Right renal pelvis (tissue), 4 donors: Measurements from ENCODE around the gene GHR. TPM values are rescaled to one million over a fixed set of nuclear protein-coding genes. Genes with fewer than 3 reads are reported as not detected.
"Not testable (repeated sequence)": the region's sequence is repeated elsewhere in the genome, so short reads cannot be mapped to it uniquely, and the experiment has no call there.

Experiments
- DNase-seq, 4 donors: peaks; one replicate each; pipeline ENCODE4 v3.0.0-alpha.2; 2013; ENCODE audit warnings: low read depth in 4 of 4, low spot score in 3 of 4, missing footprints in 1 of 4
- polyA plus RNA-seq, 4 donors: library from polyadenylated mRNA; unstranded; fragments of 120-200 nt; gene quantifications; one replicate each; pipeline ENCODE4 v1.2.1, GENCODE V29; 2013; ENCODE audit not compliant: insufficient read length in 4 of 4

Gene GHR
- polyA plus RNA-seq, 4 donors = 18.9 to 25.7 (median 22.3) TPM

GRCh38 chr5:42561656-42562055 is 138.4 kb downstream of the GHR start:
- DNase-seq = no peak

DNA sequence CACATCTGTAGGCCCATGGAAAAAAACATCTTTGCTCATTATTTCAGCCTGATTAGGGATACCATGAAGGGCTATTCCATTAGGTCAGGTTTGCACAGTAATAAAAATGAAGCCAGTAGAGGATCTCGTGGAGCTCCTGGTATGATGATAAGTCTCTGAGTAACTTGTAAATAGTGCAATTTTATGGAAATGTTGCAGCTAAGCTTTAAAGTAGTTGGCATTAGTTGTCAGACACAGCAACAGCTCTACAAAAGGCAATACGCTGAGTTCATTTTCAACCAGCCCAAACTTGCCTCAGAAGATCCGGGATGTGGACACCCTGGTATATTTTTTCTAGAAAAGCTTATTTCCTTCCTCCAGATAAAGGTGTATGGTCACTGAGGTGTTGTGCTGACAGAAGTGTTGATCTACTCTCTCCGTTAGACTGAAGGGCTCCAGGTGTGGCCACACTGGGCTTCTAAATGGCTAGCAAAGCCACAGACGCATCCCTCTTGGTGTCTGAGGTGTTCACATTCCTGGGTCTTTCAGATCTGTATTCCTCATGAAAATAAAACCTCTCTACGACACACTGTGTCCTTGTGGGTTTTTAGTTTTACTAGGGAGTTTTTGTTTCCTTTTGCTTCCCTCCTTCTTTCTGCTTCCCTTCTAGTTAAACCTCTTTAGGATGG is 141.6 kb downstream of the GHR start:
- no peak for DNase-seq

- DNase-seq = no peak
Observed at GRCh38 chr5:42566652-42567295, 143.5 kb downstream of the GHR start.

DNA sequence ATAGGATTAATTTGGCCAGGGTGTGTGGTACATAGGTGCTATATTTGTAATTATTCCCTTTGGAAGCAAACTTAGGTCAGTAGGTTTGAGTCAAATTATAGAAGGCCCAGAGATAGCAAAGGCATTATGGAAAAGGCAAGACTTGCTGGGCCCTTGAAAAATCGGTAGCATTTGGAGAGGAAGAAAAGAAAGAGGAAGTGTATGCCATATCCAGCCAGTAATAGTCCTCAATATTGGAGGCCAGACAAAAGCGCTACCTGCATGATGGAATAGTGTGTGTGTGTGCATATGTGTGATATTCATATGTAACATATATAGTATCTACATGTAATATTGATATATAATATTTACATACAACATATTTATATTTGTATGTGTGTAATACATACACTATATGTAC is 146.1 kb downstream of the GHR start:
- no peak for DNase-seq

DNA sequence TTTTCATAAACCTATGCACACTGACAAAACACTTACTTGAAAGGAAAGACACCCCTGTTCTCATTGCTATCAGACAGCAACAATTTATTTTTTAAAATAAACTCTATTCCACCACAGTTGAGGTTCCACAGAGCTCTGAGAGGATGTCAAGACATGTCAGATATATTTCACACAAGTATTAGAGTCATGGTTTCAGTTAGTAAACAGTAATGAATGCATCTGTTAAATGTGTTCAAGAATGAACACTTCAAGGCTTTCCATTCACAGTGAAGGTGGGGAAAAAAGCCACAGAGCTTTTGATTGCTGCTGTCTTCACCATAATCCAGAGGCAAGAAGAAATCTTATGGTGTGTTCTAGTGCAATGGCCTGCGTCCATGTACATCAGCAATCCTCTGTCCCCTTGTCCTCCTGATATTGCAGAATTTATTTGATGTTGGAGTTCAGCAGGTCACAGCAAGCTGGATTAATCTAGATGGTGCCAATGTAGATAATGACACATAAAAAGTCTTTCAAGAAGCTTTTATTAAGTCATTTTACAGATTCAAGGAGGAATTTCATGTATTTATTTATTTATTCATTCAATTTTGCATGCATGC is 146.8 kb downstream of the GHR start:
- no peak for DNase-seq

- no peak for DNase-seq
Observed at GRCh38 chr5:42570966-42571960, 148.0 kb downstream of the GHR start.

DNA sequence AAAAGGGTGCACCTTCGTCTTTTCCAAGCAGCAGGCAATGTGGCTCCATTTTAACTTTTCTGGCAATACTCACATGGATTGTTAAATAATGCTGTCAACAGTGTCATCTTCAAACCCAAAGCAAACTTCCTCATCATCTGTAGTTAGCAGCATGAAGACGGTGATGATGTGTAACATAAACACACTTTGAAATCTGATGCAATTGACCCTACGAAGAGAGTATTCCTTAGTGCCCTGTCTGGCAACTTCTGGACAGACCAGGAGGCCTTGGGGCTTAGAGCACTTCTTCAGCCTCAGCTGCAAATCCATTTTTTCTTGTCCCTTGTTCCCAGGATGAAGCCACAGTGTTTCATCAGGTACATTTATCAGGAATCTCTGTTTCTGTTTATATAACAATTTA is 149.1 kb downstream of the GHR start:
- DNase-seq = no peak

GRCh38 chr5:42573386-42573785 is 150.1 kb downstream of the GHR start:
- DNase-seq = no peak

GRCh38 chr5:42575914-42576313 is 152.7 kb downstream of the GHR start:
- DNase-seq = not testable (repeated sequence)

- DNase-seq = not testable (repeated sequence)
Observed at GRCh38 chr5:42578901-42579300, 155.7 kb downstream of the GHR start.

GRCh38 chr5:42579320-42579719 is 156.1 kb downstream of the GHR start:
- DNase-seq = no peak

DNA sequence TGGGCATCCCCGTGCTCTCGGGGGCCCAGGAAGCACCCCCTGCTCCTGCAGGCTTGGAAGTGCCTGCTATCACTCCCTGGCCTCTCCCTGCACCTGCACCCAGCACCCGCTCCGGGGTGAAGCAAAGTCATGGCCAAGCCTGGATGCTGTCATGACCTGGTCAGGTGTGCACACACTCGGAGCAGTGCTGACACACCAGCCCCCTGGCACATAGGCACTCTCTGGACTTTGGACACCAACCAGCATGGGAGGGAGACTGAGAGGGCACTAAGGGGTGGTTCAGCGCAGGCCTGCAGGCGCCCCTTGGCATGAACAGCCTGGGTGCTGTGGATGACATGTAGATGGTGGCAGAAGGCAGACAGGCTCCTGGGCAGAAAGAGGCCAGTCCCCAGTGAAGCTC is 158.6 kb downstream of the GHR start:
- DNase-seq = no peak

- DNase-seq = no peak
Observed at GRCh38 chr5:42582723-42583122, 159.5 kb downstream of the GHR start.

DNA sequence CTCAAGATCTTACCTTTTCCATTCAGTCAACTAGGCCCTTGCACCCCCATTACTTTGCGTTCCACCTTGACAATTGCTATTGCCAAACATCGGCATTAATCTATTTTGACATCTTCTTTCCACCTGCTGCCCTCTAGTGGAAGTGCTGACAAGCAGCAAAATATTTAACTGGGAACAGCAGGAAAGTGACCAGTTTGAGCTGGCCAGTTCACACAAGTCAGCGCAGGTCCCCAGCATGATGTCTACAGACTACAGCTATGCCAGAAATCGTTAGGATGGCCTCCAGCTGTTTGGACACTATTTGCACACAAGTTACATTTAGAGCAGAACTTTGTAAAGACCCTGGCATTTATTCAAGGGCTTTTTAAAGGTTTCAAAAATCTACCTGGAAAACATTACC is 160.1 kb downstream of the GHR start:
- DNase-seq = peak in 3 of 4 donors; percentile 31 to 46 (median 33)

- no peak for DNase-seq
Observed at GRCh38 chr5:42586625-42587024, 163.4 kb downstream of the GHR start.

DNA sequence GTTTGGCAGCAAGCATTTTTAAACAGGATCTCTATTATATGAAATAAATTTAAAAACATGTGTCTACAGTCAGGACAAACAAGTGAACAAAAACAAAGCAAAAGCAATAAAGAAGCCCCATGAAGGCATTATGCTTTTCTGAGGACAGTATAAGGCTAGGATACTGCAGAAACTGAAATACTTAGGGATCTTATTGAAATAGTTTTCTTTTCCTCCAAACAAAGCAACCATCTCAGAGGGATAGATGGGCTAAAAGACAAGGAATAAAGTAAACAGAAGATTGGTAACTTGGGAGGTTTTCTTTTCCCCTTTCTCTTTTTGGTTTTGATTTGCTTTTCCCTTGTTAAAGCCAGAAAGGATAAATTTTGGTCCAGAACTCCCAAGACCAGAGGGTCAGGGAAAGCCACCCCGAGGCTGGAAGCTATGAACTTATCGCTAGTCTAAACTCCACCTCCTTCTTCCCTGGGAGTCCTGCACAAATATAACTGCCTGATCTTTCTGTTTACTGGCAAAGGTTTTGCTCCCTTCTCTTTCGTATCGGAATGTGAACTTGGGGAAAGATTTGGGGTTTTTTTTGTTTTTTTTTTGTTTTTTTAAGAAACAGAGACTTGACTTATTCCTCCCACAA is 164.0 kb downstream of the GHR start:
- no peak for DNase-seq

DNA sequence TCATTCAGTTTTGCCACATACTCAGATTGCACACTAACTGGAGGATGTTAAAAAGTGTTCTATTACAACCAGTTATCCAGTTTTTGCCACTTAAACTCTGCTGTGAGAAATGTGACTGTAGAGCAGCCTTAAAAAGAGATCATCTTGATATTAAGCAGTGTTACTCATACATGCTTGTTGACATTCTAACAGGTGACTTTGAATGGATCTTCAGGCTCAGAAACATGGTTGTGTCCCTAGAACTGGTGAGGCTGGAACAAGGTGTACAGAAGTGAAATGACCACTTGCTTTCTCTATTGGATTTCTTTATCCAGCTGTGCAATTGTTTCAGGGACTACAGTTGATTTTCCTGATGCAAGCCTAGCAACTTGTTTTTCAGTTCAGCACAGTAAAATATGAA is 167.3 kb downstream of the GHR start:
- no peak for DNase-seq

DNA sequence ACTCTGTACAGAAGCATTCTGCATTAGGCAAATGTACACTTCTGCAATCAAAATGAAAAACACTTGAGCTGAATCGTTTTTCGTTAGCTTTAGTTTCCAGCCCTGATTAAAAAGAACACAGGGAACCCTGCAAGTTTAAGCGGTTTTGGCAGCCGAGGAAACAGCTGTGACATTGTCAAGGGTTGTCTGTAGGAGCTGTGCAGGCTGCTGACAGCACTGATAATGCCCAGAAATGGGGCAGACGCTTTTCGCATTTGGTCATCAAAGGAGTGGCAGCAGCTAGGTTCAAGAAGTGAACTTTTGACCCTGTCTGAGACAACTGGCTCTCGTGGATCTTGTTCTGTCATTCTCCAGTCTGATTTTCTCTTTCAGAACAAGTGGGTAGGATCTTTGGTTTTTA is 167.8 kb downstream of the GHR start:
- no peak for DNase-seq

DNA sequence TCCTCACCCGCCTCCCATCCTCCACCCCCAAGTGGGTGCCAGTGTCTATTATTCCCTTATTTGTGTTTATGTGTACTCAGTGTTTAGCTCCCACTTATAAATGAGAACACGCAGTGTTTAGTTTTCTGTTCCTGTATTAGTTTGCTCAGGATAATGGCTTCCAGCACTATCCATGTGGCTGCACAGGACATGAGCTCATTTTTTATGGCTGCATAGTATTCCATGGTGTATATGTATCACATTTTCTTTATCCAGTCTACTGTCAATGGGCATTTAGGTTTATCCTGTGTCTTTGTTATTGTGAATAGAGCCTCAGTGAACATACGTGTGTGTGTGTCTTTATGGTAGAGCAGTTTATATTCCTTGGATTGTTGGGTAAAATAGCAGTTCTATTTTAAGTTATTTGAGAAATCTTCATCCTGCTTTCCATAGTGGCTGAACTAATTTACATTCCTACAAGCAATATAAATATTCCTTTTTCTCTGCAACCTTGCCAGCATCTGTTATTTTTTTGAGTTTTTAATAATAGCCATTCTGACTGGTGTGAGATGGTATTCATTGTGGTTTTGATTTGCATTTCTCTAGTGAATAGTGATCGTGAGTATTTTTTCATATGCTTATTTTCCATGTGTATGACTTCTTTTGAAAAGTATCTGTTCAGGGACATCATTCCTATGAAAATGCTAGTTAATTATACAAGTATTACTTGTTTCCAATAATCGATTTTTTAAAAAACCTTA is 169.3 kb downstream of the GHR start:
- no peak for DNase-seq

DNA sequence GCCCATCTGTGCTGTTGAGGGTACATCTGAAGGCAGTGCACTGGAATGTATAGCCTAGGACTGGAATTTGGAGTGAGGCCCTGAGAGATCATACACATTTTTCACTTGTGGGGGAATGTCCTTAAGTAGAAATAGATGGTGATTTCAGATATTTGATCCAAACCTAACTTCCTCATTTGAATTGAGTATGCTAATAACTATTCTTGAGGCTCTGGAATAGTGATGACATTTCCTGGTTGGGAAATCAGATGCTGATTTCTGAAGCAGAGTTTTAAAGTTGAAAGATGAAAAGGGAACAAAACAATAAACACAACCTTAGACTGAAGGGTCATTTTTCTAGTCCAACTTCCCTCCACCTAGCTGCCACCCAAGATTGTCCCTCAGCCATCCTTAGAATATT is 170.4 kb downstream of the GHR start:
- DNase-seq = no peak
